Uterus (tissue), 4 donors: ENCODE results near the gene CYP3A5. TPM values are rescaled to one million over a fixed set of nuclear protein-coding genes. Genes with fewer than 3 reads are reported as not detected.
A peak's percentile ranks its signal among the peaks of the same experiment; 100 is the strongest.
"Not testable (repeated sequence)": the region's sequence is repeated elsewhere in the genome, so short reads cannot be mapped to it uniquely, and the experiment has no call there.

Experiments
- DNase-seq, 2 donors: peaks; one replicate each; pipeline ENCODE4 v3.0.0-alpha.2; 2019 to 2020
- H3K27ac ChIP-seq, 2 donors: fragments of 200-600 bp; sonication (generic); 1 replicate in 1 of 2; 2 replicates in 1 of 2; pipeline ENCODE4 v1.5.1; 2016 to 2018
- H3K27me3 ChIP-seq, 2 donors: fragments of 200-600 bp; sonication (generic); one replicate each; pipeline ENCODE4 v1.5.1; 2018 to 2019; ENCODE audit warnings: control low read depth in 1 of 2
- H3K36me3 ChIP-seq, 2 donors: fragments of 200-600 bp; sonication (generic); one replicate each; pipeline ENCODE4 v1.5.1; 2019; ENCODE audit warnings: control low read depth in 1 of 2
- H3K4me1 ChIP-seq, 2 donors: fragments of 200-600 bp; sonication (generic); one replicate each; pipeline ENCODE4 v1.5.1; 2018 to 2019; ENCODE audit warnings: control low read depth in 1 of 2
- H3K4me3 ChIP-seq, 2 donors: fragments of 200-600 bp; sonication (generic); 1 replicate in 1 of 2; 2 replicates in 1 of 2; pipeline ENCODE4 v1.5.1; 2018 to 2019; ENCODE audit warnings: mild to moderate bottlenecking in 1 of 2
- H3K9me3 ChIP-seq, 2 donors: fragments of 200-600 bp; sonication (generic); one replicate each; pipeline ENCODE4 v1.5.1; 2019; ENCODE audit warnings: control low read depth in 1 of 2
- POLR2A ChIP-seq, 2 donors: fragments of 450-650 bp; IDR thresholded peaks; one replicate each; pipeline ENCODE4 v1.6.1; 2016; ENCODE audit warnings: antibody characterized with exemption in 2 of 2, mild to moderate bottlenecking in 1 of 2, moderate library complexity in 1 of 2
- intact Hi-C: fragments of 100-400 bp; cut with DNase I; formaldehyde crosslinking; loops from one replicate; pipeline ENCODE4 v1.15.1; 2023; ENCODE audit warnings: low total_unique reads
- total RNA-seq, 4 donors: library from RNA; depleted of rRNA in 3 of 4; stranded (reverse); fragments of >200 nt in 3 of 4; gene quantifications; one replicate each; pipeline versions ENCODE4 v1.1.0 to v1.2.4, GENCODE V29; 2014 to 2023
- TF ChIP-seq, protein P1 (sequence below), 4 experiments: fragments of 200-600 bp in 2 of 4; fragments of 450-650 bp in 2 of 4; sonication (generic) in 2 of 4; IDR thresholded peaks; one replicate each; pipeline ENCODE4 v1.5.1; 2016 to 2019; ENCODE audit warnings: antibody characterized with exemption in 4 of 4, mild to moderate bottlenecking in 2 of 4, moderate library complexity in 1 of 4
- donor health status: DM: yes; HTN: yes; CAD: no.

CYP3A5 gene
- total RNA-seq, 4 donors from 2014 or later: 0.51 to 17.3 (median 4.4) TPM; not detected in 1

DNA sequence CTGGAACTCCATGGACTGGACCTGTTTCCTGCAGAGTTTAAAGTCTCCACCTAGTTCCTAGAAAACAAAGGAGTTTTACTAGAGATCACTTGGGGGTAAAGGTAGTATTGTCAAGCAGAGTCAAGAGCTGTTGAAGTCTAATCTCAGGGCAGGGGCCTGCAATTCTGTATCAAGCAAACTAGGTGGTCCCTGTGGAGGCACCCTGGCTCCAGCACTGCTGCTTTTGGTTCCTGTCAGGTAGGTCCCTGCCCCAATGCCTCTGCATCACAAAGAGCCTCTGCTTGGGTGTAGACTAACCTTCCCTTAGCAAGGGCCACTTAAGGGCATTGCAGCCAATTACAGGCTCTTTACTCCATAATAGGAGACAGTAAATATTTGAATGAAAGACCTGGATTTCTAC, 40.5 kb downstream of the CYP3A5 start:
- DNase-seq: no peak
- no peaks in the 10 kb centered on the region for H3K27me3 ChIP-seq
- H3K36me3 ChIP-seq: no peaks in the 10 kb centered on the region
- TF ChIP-seq, protein P1, sequence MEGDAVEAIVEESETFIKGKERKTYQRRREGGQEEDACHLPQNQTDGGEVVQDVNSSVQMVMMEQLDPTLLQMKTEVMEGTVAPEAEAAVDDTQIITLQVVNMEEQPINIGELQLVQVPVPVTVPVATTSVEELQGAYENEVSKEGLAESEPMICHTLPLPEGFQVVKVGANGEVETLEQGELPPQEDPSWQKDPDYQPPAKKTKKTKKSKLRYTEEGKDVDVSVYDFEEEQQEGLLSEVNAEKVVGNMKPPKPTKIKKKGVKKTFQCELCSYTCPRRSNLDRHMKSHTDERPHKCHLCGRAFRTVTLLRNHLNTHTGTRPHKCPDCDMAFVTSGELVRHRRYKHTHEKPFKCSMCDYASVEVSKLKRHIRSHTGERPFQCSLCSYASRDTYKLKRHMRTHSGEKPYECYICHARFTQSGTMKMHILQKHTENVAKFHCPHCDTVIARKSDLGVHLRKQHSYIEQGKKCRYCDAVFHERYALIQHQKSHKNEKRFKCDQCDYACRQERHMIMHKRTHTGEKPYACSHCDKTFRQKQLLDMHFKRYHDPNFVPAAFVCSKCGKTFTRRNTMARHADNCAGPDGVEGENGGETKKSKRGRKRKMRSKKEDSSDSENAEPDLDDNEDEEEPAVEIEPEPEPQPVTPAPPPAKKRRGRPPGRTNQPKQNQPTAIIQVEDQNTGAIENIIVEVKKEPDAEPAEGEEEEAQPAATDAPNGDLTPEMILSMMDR (IDR thresholded peaks at IDR 0.05): no peak
- TF ChIP-seq POLR2A (IDR thresholded peaks at IDR 0.05): no peak
- no peaks in the 10 kb centered on the region for H3K4me1 ChIP-seq
- H3K9me3 ChIP-seq: no peaks in the 10 kb centered on the region
- no peak overlapping the region for H3K27ac ChIP-seq
- intact Hi-C loops: no loop called here
- H3K4me3 ChIP-seq: no peak overlapping the region

GRCh38 chr7:99638731-99639130, 41.1 kb downstream of the CYP3A5 start:
- TF ChIP-seq, protein P1 (IDR thresholded peaks at IDR 0.05): no peak
- TF ChIP-seq POLR2A (IDR thresholded peaks at IDR 0.05): no peak
- Histone ChIP-seq H3K4me1 (no peaks in the 10 kb centered on the region), H3K9me3 (no peaks in the 10 kb centered on the region), H3K27me3 (no peaks in the 10 kb centered on the region), H3K36me3 (no peaks in the 10 kb centered on the region), H3K27ac (no peak overlapping the region), H3K4me3 (no peak overlapping the region)
- DNase-seq: no peak
- intact Hi-C loops: no loop called here

GRCh38 chr7:99637414-99637813, 42.4 kb downstream of the CYP3A5 start:
- H3K4me3 ChIP-seq, H3K27me3 ChIP-seq, H3K9me3 ChIP-seq, H3K27ac ChIP-seq, H3K36me3 ChIP-seq, H3K4me1 ChIP-seq, DNase-seq, intact Hi-C loops: not testable (repeated sequence)

GRCh38 chr7:99631295-99632109, 48.3 kb downstream of the CYP3A5 start:
- intact Hi-C loops: no loop called here

GRCh38 chr7:99629643-99630042, 50.2 kb downstream of the CYP3A5 start:
- H3K9me3 ChIP-seq: no peaks in the 10 kb centered on the region
- no peak overlapping the region for H3K27ac ChIP-seq
- no peak overlapping the region for H3K4me3 ChIP-seq
- no peak for TF ChIP-seq POLR2A (IDR thresholded peaks at IDR 0.05)
- TF ChIP-seq, protein P1 (IDR thresholded peaks at IDR 0.05): no peak
- no peaks in the 10 kb centered on the region for H3K27me3 ChIP-seq
- no peaks in the 10 kb centered on the region for H3K36me3 ChIP-seq
- no peaks in the 10 kb centered on the region for H3K4me1 ChIP-seq
- no peak for DNase-seq
- intact Hi-C loops: no loop called here

More at GRCh38 chr7:99631295-99632109, 48.3 kb downstream of the CYP3A5 start:
- Histone ChIP-seq H3K9me3 (no peaks in the 10 kb centered on the region), H3K27me3 (no peaks in the 10 kb centered on the region), H3K4me3 (no peak overlapping the region), H3K36me3 (no peaks in the 10 kb centered on the region), H3K4me1 (no peaks in the 10 kb centered on the region), H3K27ac (no peak overlapping the region)
- DNase-seq: no peak
- no peak for TF ChIP-seq POLR2A (IDR thresholded peaks at IDR 0.05)
- TF ChIP-seq, protein P1 (IDR thresholded peaks at IDR 0.05): peak in 1 of 4 experiments; percentile 28
